ENCODE data around the gene CPLX1. TPM values are rescaled to one million over a fixed set of nuclear protein-coding genes. Genes with fewer than 3 reads are reported as not detected.

Gene CPLX1
- total RNA-seq, 1 experiment from 2014 or later: 14.5 TPM

DNA sequence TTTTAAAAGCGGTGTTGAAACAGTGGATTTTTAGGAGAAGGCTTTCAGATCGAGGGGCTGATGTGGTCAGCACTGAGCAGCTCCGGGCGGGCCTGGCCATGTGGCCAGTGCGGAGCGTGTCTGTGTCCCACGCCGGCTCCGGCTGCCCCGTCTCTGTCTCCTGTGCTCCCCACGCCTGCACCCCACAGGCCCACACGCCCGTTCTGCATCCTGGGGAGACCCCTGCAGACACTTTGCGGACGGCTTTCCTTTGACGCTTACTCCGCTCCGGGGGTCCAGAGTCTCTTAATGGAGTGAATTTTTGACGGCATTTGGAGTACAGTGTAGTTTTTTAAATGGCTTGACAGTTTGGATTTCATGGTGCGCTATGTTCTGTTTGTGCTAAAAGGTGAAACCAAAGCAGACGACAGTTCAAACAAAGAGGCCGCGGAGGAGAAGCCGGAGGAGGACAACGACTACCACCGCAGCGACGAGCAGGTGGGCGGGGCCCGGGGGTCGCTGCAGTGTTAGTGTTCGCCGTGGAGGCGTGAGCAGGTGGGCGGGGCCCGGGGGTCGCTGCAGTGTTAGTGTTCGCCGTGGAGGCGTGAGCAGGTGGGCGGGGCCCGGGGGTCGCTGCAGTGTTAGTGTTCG, 81.6 kb downstream of the CPLX1 start:
- Histone ChIP-seq H3K9ac (ENCODE audit: low read length) (no peak overlapping the region), H3K4me3 (replicated peaks in 1 of 2; ENCODE audit: low read depth in 1 of 2, low read length in 2 of 2) (no peak overlapping the region), H3K36me3 (ENCODE audit: control insufficient read depth in 1 of 2, insufficient read depth in 2 of 2, low read length in 2 of 2) (peaks cover 6 to 7% of the 10 kb centered on the region in 2 experiments; a peak in 1 of 4 replicates), H3K4me2 (ENCODE audit: low read length) (no peak overlapping the region), H3K9me2 (ENCODE audit: insufficient read depth) (no peaks in the 10 kb centered on the region), H3K4me1 (ENCODE audit: control insufficient read depth in 1 of 2, insufficient read depth in 2 of 2, low read length in 2 of 2) (0 out of 4 replicates have a peak, but pooled peaks cover 0 to 1% of the 10 kb centered on the region in 2 experiments), H2AFZ (ENCODE audit: low read depth, low read length, poor library complexity, severe bottlenecking) (no peak overlapping the region), H3K27me3 (ENCODE audit: insufficient read depth, low read length) (no peaks in the 10 kb centered on the region), H3K9me3 (ENCODE audit: control insufficient read depth in 1 of 2, insufficient read depth in 1 of 2, low read depth in 1 of 2, low read length in 2 of 2) (no peaks in the 10 kb centered on the region), H4K20me1 (ENCODE audit: insufficient read depth) (no peaks in the 10 kb centered on the region), H3K79me2 (ENCODE audit: insufficient read depth, low read length) (peaks cover 11% of the 10 kb centered on the region; the same call in 1 of the 2 replicates), H3K27ac (ENCODE audit: low read depth, low read length) (no peak overlapping the region)
- no TSS peak for BruUV-seq (replicated peaks)
- CTCF ChIA-PET: no interaction called here
- intact Hi-C loops (cut with micrococcal nuclease): no loop called here
- no peak for DNase-seq (ENCODE audit: low read depth, low spot score)
- TF ChIP-seq MAX (IDR thresholded peaks at IDR 0.05) (no peak), CEBPB (IDR thresholded peaks at IDR 0.05; ENCODE audit: low read depth) (no peak), ELF1 (IDR thresholded peaks at IDR 0.05; ENCODE audit: borderline replicate concordance, low read depth) (no peak), ATF3 (IDR thresholded peaks at IDR 0.05) (no peak)
- POLR2A ChIA-PET: no interaction called here
- RAD21 ChIA-PET (ENCODE audit: low non-redundant PET in 1 of 2, low total read pairs in 2 of 2, uncharacterized antibody in 2 of 2, unreplicated experiment in 2 of 2): no interaction called here
- ATAC-seq: no peak

GRCh38 chr4:743463-744211, 82.3 kb downstream of the CPLX1 start:
- H3K4me2 ChIP-seq (ENCODE audit: low read length): no peak overlapping the region
- ChIA-PET CTCF (interaction anchor here (0.7 to 1.4 kb wide), 3 partner anchors 38 to 244 kb away, joined by 3 to 4 read pairs (median 3); partner anchors contain the start of gene IDUA), RAD21 (ENCODE audit: low non-redundant PET in 1 of 2, low total read pairs in 2 of 2, uncharacterized antibody in 2 of 2, unreplicated experiment in 2 of 2) (interaction anchor here (0.7 to 1.2 kb wide), 2 partner anchors 243 to 886 kb away, joined by 4 read pairs; partner anchors contain the start of gene IDUA (in 1 of the 2)), POLR2A (no interaction called here)
- DNase-seq (ENCODE audit: low read depth, low spot score): no peak
- no peak overlapping the region for H3K4me3 ChIP-seq (replicated peaks in 1 of 2; ENCODE audit: low read depth in 1 of 2, low read length in 2 of 2)
- H3K4me1 ChIP-seq (ENCODE audit: control insufficient read depth in 1 of 2, insufficient read depth in 2 of 2, low read length in 2 of 2): no peaks in the 10 kb centered on the region
- H3K9me2 ChIP-seq (ENCODE audit: insufficient read depth): no peaks in the 10 kb centered on the region
- BruUV-seq (replicated peaks): no TSS peak
- intact Hi-C loops (cut with micrococcal nuclease): no loop called here
- H2AFZ ChIP-seq (ENCODE audit: low read depth, low read length, poor library complexity, severe bottlenecking): no peak overlapping the region
- no peak for ATAC-seq
- peaks cover 4 to 7% of the 10 kb centered on the region in 2 experiments; a peak in 1 of 4 replicates for H3K36me3 ChIP-seq (ENCODE audit: control insufficient read depth in 1 of 2, insufficient read depth in 2 of 2, low read length in 2 of 2)
- H3K27me3 ChIP-seq (ENCODE audit: insufficient read depth, low read length): no peaks in the 10 kb centered on the region
- H3K79me2 ChIP-seq (ENCODE audit: insufficient read depth, low read length): peaks cover 10% of the 10 kb centered on the region; the same call in 1 of the 2 replicates
- H4K20me1 ChIP-seq (ENCODE audit: insufficient read depth): no peaks in the 10 kb centered on the region
- H3K9ac ChIP-seq (ENCODE audit: low read length): no peak overlapping the region
- H3K9me3 ChIP-seq (ENCODE audit: control insufficient read depth in 1 of 2, insufficient read depth in 1 of 2, low read depth in 1 of 2, low read length in 2 of 2): no peaks in the 10 kb centered on the region
- no peak overlapping the region for H3K27ac ChIP-seq (ENCODE audit: low read depth, low read length)
- TF ChIP-seq POLR2AphosphoS5 (IDR thresholded peaks at IDR 0.05; ENCODE audit: low read depth, low read length): no peak
- TF ChIP-seq REST (IDR thresholded peaks at IDR 0.05; ENCODE audit: low read depth): no peak
- TF ChIP-seq YY1 (IDR thresholded peaks at IDR 0.05; ENCODE audit: extremely low read depth, insufficient replicate concordance, low read depth, low read length): no peak
- no peak for TF ChIP-seq MAX (IDR thresholded peaks at IDR 0.05)
- no peak for TF ChIP-seq EZH2phosphoT487 (IDR thresholded peaks at IDR 0.05; ENCODE audit: borderline replicate concordance)
- no peak for TF ChIP-seq RAD21 (IDR thresholded peaks at IDR 0.05; ENCODE audit: low read depth)
- TF ChIP-seq FOSL1 (IDR thresholded peaks at IDR 0.05; ENCODE audit: low read depth): no peak
